HG02623 (cell line): Measurements from ENCODE around the gene POU6F2.
"Not testable (repeated sequence)": the region's sequence is repeated elsewhere in the genome, so short reads cannot be mapped to it uniquely, and the experiment has no call there.

Source experiments
- ATAC-seq: cut with Tn5 transposase; IDR thresholded peaks from one replicate; pipeline ENCODE4 v1.9.1; 2021; ENCODE audit warnings: moderate library complexity; ENCODE audit not compliant: unreplicated experiment

POU6F2 gene

DNA sequence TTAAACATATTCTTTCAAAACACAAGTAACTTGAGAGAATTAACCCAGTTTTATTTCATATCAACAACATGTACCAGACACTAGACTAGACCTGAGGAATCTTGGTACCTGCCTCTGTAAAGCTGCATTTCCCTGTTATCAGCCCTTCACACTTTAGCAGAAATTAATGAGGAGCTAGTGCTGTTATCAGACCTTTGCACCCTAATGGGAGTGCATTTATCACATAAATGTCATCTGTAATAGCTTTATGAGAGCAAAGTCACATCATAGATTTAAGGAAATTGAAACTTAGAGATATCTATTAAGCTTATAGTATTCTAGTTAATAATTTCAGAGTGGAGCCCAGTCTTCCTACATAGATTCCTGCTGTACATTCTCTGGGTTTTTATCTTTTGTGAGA is 318.1 kb downstream of the POU6F2 start:
- ATAC-seq, result no peak

DNA sequence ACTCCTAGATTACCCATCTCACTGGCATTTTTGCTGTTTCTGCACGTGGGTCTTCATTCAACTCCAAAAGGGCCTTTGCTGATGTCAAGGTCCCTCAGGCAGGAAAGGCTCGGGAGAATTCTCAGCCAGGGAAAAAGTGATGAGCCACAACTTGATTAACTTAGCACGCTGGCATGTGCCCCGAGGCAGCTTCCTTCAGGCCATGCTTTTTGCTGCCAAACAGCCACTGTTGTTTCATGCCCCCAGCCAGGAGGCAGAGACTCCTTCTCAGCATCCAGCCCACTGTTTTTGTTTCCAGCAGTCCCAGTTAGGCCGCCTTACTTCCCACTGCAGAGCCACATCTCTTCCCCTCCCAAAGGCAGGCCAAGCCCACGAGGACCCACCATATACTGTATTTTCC is 322.0 kb downstream of the POU6F2 start:
- no peak for ATAC-seq

DNA sequence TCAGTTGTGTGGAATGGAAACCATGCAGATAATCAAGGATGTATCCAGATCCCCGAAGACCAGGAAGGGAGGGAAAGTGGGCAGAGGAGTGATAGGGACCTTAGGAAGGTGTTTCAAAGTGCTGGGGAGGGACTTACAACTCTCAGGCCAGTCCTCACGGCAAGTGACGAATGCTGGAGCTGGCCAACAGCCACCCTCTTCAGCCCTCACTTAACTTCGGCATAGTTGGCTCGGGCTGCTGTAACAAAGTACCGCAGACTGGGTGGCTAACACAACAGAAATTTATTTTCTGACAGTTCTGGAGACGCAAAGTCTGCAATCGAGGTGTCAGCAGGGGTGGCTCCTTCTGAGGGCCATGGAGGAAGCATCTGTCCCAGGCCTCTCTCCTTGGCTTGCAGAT is 322.6 kb downstream of the POU6F2 start:
- no peak for ATAC-seq

DNA sequence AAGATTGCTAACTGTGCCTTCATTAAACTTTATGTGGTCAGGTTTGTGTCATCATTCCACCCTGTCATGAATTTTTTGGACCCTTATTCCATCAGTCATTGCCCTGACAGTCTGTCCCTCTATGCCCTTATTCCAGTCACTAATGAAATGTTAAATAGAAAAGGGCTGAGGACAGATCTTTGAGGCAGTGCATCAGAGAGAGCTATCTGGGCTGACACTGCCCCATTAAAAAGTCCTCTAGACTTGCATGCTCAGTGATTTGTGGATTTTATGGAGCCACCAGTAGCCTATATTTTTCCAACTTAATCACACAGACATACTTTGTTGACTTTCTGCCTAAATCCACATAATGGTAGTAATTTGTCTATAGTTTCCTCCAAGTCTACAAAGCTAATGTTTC is 323.8 kb downstream of the POU6F2 start:
- ATAC-seq, result no peak

DNA sequence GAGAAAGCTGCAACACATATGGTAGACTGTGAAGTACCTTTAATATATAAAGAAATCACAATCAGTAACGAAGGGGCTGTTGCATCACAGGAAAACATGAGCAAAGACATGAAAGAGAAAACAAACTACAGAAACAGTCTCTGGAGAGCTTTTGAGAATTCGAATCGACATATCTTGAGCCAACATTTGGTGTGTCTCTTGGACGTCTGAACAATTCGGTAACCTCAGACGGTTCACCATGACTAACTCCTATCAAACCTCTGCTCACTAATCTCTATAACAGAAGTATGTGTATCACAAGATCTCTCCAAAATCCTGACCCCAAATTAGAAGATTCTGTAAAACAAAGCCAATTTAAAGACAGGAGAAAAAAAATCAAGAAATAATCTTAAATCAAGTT is 326.5 kb downstream of the POU6F2 start:
- no peak for ATAC-seq

DNA sequence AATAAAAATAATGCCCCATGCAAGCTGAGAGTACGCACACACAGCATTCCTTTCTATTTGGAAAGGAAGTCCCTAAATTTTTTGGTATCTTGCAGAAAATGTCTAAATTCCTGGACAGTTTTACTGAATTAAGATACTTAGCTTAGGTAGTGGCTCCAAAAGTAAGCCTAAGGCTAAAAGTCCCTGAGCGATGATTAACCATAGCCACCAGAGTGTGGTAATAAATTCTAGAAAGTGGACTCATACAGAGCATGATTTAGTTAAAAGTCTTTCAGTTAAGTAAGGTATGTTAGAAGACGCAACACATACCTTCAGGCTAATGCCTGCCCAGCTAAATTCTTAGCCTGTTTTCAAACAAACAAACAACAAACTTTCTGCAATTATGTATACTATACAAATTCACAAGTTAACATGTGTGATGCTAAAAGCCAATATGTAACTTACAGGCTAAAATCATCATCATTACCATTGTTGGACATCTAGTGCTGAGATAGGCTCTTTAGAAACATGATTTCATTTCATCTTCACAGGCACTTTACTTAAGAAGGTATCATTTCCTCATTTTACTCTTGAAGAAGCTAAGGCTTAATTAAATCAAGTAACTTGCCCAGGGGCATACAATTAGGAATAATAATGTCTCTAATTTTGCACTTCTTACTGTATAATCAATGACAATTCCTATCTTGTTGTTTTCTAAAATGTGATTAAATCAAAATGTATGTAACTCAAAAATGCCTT is 327.1 kb downstream of the POU6F2 start:
- ATAC-seq, result no peak

DNA sequence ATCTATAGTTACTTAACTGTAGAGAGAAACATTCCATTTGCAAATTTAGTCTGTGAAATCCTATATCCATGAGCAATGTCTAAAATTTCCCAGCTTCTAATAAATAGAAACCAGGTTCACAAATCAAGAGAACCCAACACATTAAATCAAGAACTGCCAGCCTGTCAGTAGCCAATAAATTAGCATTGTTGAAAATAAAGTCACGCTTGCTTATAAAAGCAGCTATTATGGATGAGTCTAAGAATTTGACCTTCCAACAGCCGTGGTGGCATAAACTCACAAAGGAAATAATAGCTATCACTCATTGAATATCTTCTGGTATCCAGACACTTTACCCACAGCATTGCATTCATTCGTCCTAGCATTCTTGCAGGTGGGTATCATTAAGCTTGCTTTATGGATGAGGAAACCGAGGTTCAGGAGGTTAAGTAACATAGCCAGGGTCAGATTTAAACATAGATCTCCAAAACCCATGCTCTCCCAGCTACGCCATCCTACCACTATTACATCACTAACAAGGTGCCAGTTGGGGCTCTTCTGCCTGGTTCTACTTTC is 328.4 kb downstream of the POU6F2 start:
- ATAC-seq, result no peak

DNA sequence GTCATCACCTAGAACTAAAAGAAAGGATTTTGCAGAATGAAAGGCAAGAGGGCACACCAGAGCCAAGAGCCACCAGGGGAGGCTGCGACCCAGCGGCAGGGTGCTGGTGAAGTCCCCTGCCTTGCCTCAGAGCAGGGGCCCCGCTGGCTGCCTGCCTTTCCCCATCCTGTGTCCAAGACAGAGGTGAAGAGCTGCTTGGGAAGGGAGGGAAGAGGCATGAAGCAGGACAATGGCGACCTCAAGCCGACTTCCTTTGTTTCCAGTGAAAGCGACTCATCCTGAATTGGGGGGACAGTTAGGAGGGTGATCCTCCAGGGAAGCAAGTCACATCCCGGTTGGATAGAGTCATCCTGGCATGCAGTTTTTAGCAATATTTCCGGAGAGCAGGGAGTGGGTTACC is 333.0 kb downstream of the POU6F2 start:
- no peak for ATAC-seq

DNA sequence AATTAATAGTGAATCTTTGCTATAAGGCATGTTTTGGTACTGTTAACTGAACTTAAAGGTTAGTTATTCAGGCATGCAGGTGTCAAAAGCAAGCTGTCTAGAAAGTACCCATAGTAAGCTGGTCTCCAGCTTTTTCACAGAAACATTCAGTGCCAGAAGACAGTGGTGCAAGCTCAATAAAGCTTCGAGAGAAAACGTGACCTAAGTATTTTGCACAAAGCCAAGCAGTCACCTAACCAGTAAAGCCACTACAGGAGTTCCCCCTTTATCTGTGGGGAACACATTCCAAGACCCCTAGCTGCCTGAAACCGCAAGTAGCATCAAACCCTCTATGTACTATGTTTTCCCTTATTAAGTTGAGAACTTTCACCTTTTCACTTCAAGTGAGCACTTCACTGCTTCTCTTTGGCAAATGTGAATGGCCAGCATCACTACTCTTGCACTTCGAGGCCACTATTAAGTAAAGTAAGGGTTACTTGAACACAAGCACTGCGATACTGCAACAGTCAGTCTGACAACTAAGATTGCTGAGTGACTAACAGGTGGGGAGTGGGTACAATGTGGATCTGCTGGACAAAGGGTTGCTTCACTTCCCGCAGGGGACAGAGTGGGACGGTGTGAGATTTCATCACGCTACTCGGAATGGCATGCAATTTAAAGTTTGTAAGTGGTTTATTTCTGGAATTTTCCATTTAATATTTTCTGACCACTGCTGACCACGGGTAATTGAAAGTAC is 334.7 kb downstream of the POU6F2 start:
- ATAC-seq, result no peak

DNA sequence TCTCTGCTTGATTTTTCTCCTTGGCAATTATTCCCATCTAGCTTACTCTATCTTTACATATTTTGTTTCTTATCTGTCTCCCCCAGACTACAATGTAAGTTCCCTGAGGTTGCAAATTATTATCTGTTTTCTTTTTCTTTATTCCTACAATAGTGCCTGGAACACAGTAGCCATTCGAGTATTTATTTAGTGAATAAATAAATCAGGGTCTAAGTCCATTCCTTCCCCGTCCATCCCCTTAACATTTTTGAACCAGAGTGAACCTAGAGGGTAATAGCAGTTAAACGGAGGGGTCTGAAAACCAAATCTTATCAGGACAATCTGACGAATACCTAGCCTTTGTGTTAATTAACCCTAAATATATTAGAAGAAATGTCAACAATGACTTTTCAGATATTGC is 335.7 kb downstream of the POU6F2 start:
- ATAC-seq, result no peak

DNA sequence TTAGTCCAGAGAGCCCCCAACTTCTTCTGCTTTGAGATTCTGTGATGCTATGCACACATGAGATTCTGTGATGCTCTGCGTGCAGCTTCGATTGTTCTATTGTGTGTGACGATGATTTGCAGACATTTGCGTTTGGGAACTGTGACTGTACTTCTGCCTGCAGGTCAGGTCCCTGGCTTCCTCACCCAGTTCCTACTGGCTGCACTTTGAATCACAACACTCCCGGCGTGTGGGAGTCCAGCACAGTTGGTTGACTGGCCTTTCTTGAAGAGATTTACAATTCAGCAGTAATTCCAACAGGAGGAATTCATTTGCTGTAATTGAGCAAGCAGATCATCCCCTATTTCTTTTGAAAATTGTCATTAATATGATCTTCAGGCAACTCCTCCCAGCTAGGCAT is 336.3 kb downstream of the POU6F2 start:
- no peak for ATAC-seq

DNA sequence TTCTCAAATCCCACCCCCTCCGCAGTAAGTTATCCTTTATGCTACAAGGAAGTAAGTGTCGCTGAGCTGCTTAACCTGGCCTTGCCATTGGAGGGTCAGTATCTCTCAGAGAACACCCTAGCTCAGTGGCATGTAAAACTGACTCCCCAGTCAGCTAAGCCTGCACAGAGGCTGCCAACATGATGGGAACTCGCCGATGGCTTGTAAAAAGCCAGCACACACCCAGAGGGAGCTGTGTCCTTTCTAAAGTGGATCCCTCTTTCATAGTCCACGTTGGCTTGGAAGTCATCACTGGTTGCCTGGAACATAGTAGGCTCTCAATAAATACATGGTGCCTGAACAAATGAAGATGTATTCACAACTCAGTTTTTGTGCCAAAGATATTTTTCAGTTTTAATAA is 339.4 kb downstream of the POU6F2 start:
- no peak for ATAC-seq

DNA sequence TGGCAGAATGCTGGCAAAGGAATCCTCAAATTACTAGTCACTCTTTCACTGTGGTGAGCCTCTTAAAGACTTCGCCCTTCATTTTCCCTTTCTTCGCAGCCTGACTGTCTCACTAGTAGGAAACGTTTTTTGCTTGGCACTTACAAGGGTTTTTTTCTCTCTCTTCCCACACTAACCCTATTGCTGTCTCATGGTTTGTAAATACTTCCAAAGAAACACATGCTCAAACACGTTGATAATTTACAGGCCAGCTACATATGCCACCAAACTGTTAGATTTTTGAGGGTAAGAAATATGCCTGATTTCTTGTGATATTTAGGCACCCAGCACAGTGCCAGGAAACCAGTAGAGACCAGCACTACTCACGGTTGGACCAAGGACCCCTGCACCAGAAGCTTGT is 340.2 kb downstream of the POU6F2 start:
- no peak for ATAC-seq

DNA sequence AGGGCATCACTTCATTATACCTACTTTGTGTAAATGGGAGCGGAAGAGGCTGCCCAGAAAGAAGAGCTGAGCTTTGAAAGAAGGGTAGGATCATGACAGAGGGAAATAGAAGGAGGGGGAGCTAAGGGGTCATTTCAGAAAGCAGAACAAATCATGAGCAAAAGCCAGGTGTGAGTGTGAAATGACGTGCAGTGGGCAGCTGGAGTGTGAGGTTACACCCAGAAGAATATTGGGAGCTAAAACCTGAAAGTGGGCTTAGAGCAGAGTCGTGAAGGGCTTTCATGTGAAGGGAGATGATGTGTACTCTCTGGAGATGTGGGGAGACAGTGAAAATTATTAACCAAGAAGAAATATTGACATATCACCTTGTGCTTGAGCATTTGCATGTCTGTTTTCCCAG is 343.5 kb downstream of the POU6F2 start:
- ATAC-seq, result no peak

DNA sequence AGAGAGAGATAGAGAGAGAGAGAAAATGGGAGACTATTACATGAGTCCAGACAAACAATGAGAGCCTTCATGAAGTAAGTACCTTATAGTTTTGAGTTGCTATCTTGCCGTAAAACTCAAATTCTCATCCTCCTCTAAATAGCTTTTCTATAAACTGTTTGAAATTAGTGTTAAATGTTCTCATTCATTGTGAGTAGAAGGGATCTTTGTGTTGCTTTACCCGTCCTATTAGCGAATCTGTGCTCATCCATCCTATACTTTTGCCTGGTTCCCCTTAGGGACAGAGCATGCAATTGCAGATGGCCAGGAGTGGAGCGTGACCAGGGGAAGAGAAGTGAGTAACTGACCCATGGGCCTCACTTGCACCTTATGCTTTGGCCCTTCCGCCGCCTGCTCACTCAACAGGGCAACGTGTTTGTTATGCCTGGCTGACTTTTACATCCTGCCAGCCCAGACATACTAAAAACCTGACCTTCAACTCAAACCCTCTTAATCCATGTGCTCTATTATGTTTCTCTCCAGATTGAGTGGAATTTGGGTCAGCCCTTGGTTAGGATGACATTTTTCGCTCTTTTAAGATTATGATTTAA is 344.3 kb downstream of the POU6F2 start:
- no peak for ATAC-seq

DNA sequence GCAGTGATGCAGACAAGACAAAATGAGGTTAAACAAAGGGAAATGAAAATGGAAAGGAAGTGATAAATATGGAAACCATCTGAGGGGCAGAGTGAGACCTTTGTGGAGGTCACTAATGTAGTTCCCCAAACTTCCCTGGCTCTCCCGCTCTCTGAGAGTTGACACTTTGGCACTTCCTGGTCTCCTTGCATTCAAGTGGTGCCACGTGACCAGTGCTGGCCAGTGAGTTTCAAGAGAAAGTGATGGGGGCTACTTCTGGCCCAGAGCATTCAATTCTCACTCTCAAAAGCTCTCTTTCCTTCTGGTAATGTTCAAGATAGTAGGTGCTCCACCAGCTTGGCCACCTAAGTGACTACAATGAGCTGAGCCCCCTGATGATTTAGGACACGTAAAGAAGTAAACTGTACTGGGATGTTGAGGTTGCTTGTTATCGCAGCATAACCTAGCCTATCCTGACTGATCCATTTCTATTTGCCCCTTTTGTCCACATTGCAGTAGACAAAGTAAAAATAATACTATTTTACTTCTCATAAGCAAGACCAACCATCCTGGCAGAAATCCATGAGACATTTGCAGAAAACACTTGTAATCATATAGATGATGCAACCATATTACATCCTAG is 346.5 kb downstream of the POU6F2 start:
- ATAC-seq, result no peak

DNA sequence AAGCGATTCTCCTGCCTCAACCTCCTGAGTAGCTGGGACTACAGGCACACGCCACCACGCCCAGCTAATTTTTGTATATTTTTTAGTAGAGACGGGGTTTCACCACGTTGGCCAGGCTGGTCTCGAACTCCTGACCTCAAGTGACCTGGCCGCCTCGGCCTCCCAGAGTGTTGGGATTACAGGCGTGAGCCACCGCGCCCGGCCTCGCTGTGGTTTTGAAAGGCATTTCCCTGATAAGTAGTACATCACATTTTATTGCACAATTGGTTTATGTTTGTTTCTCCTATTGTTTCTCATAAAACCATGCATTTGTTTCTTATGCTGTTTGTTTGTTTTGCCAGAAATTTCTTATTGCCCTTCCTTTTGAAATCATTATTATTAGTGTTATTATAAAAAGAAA is 353.9 kb downstream of the POU6F2 start:
- not testable (repeated sequence) for ATAC-seq

DNA sequence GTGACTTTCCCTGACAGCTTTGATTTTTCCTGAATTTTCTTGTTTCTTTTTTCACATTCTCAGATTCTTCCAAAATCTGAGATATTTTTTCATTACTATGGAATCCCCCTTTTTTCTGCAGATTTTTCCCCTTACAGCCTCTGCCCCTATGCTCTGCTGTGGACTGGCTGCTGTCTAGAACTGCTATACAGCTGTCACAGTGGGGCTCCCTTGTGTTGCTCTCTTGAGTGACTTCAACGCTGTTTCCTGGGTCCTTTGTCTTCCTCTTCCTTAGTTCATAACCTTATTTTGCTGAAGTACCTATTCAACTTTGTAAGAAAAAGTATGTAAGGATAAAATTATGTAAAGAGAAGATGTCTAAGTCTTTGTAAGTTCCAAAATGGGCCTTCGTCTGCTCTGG is 354.4 kb downstream of the POU6F2 start:
- no peak for ATAC-seq

DNA sequence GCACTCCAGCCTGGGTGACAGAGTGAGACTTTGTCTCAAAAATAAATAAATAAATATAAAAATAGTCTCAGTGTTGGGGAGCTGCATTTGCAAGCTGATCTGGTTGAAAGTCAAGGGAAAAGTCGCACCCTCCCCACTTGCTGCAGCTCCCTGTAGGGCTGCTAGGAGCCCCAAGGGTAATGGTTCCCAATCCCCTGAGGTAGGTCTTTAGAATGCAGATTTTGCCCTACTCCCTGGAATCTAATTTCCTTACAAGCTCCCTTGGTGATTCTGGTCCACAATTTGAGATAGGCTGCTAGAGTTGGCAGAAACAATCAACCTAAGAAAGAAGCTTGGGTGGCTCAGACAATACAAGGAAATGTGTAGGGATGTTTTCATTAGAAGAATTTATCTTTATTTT is 356.0 kb downstream of the POU6F2 start:
- no peak for ATAC-seq

DNA sequence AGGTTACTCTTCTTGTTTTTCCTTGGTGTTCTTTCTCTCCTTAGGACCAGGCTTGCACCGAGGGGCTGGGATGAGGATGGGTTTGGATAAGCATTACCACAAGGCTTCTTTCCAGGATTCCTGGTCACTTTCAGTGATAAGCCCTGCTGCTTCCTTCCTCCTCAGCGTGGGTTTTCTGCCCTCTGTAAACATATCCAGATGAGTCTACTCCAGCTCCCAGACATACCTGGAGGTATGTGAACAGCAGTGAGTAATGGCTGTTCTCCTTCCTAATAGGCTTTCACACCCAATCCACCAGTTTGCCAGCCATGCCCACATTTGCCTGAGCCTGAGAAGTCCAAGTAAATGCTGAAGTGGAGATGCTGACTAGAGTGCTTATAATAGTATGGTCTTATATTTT is 358.7 kb downstream of the POU6F2 start:
- no peak for ATAC-seq

DNA sequence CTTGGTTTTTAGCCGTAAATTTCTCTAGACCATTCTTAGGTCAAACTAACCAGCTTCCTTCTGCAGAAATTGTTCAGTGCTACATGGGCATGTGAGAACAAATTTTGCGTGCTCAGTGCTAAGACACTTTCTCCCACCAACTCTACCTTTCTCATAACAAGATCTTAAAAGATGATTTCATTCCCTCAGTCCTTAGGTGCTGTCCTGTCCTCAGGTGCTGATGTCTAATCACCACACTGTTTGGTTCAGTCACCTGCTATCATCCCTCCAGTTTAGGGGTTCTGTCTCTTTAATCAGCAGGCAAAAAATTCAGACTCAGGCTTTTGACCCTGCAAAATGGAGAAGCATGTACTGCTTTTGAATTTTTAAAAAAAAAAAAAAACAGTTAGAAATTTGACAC is 361.0 kb downstream of the POU6F2 start:
- no peak for ATAC-seq

DNA sequence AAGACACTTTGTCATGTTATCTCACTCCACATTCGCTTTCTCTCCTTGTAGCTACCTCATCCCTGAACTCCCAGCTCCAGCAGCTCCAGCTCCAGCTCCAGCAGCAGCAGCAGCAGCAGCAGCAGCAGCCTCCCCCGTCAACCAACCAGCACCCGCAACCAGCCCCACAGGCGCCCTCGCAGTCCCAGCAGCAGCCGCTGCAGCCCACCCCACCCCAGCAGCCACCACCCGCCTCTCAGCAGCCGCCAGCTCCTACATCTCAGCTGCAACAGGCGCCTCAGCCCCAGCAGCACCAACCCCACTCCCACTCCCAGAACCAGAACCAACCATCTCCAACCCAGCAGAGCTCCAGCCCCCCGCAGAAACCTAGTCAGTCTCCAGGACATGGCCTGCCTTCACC is 361.9 kb downstream of the POU6F2 start:
- ATAC-seq, result no peak
